NOMO-1 treated with dmso at 0.1 percent for 144 hours (cell line): ENCODE data around the gene SDS.

Source experiments
- DNase-seq: peaks from one replicate; lab custom pipeline; 2025; ENCODE audit not compliant: unreplicated experiment; lab: John Stamatoyannopoulos, UW

The SDS gene

GRCh38 chr12:113427882-113428281 is 24.2 kb upstream of the SDS start:
- DNase-seq = no peak

- no peak for DNase-seq
These were observed 22.3 kb upstream of the SDS start for GRCh38 chr12:113425960-113426453.

DNA sequence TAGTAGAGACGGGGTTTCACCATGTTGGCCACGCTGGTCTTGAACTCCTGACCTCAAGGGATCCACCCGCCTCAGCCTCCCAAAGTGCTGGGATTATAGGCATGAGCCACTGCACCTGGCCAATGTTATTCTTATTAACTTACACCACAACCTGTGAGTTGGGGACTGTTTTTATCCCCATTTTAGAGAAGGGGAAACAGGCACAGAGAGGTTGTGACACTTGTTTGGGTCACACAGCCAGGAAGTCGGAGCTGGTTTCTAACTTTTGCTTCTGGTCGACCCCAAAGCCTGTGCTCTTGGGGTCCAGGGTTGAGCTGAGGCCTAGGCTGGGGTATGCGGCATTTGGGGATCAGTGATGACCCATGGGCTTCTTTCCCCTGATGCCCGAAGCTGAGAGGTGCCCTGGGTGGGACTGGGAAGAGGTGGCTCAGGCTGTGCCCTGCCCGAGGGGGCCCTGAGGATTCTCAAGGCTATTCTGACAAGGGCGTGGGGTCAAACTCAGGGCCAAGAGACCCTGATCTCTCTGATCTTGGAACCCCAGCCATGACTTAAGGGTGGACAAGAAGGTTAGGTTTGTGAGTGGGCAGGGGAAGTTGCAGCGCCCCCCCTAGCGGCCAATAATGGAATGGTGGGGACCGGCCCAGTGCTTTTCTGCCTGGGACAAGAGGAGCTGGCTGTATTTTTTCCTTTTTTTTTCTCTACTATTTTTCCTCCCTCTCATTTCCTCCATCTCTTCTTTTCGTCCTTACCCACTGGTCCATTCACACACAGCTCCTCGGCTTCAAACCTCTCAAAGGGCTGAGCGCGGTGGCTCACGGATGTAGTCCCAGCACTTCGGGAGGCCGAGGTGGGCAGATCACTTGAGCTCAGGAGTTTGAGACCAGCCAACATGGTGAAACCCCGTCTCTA is 21.5 kb upstream of the SDS start:
- peak; percentile 27 for DNase-seq

- no peak for DNase-seq
These were observed 20.8 kb upstream of the SDS start for GRCh38 chr12:113424456-113424855.

- no peak for DNase-seq
These were observed 19.4 kb upstream of the SDS start for GRCh38 chr12:113422886-113423669.

DNA sequence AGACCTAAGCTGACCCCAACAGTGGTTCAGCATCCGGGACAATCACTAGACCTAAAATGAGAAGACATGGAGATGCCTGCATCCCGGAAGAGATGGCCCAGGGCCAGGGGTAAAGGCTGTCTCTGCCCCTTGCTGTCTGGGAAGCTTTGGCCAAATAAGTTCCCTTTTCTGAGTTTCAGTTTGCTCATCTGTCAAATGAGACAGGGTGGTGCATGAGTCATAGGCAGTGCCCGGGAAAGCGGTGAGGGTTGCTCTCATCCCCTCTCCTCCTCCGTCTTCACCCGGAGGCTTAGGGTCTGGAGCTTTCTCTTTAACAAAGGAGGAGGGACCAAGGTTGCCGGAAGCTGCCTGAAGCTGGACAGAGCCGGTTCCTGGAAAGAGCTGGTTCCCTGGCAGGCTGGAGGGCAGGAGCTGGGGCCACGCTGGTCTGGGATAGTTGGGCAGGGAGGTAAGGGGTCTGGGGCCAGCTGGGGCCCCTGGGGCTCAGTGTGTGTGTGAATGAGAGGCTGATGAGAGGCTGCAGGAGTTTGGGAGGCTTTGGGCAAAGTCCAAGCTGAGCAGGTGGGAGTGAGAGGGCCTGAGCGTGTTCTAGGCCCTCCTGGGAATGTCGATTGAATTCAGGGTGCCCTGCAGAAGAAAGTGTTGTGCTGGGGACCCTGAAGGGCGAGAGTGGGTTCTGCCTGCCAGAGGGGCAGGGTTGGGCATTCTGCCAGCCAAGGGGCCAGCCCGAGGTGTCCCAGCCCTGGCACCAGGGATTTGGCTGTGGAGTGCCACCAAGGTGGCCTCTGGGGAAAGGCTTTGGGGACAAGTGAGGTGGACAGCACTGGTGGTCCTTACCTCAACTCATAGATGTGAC is 18.6 kb upstream of the SDS start, which contains the start of gene SDSL:
Gene SDSL (plus strand): TSS at position 351 of the 856 bp plus-strand sequence. CDS start 5,603 bp downstream, outside the sequence.
- DNase-seq = peak; percentile 98

DNA sequence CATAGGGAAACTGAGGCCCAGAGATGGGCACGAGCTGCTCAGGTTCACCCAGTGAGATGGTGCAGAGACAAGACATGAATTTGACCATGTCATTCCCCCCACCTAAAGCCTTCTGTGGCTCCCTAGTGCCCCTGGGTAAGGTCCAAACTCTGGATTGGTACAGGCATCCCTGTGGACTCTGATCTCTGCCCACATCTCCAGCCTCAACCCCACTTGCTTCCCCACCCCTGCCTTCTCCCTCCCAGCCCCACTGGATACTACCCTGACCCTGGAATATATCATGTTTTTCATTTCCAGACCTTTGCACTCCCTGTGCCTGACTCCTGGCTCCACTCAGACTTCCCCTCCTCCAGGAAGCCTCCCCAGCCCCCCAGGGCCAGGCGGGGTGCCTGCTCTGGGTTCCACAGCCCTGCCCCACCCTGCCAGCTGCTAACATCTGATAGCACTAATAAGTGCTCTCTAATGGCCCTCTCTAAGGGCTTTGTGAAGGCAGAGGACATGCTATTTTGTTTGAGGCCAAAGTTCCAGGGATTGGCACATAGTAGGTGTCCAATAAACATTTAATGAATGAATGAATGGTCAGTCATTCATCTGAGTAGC is 17.4 kb upstream of the SDS start:
- no peak for DNase-seq

DNA sequence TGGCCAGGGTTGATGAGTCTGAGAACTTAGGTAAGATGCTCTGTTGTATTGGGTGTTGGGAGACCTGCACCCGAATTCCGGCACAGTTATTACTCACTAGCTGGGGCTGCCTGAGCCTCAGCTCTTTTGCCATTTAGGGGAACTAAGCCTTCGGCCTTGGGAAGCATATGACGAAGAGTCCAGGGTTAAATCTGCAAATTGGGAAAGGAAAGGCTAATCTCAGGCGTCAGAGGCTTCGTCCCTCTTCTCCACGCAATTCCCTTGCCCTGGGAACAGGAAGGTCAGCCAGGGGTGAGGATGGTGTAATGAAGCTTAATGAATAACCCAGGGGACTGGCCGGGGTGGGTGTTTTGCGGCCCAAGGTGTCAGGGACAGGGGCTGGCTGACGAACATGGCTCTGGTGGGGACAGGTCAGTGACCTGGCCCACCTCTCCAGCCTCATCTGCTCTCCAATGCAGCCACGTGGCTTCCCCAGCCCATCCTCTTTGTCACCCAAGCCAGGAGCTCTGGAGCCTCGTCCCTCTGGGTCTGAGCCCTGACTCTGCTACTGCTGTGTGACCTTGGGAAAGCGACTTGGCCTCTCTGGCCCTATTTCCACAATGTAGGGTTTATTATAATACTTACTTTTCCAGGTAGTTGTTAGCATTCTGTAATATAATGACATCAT is 14.7 kb upstream of the SDS start:
- no peak for DNase-seq

GRCh38 chr12:113416091-113416754 is 12.5 kb upstream of the SDS start:
- peak; percentile 52 for DNase-seq

GRCh38 chr12:113414519-113415038 is 10.9 kb upstream of the SDS start:
- DNase-seq = no peak

- DNase-seq = no peak
These were observed 9.8 kb upstream of the SDS start for GRCh38 chr12:113413488-113413939.

GRCh38 chr12:113409462-113410124 is 5.9 kb upstream of the SDS start:
- no peak for DNase-seq

DNA sequence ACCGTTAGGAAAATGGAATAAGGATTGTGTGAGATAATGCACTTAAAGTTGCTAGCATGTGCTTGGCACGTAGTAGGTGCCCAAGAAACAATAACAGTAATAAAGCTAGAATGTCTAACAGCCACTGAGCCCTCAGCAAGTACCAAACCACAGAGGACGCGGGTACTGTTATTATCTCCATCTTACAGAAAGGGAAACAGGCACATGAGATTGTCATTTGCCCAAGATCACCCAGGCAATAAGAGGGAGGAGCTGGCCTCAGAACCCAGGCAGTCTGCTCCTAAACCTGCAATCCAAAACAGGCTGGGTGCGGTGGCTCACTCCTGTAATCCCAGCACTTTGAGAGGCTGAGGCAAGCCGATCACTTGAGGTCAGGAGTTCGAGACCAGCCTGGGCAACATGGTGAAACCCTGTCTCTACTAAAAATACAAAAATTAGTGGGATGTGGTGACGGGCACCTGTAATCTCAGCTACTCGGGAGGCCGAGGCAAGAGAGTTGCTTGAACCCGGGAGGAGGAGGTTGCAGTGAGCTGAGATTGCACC is 5.1 kb upstream of the SDS start:
- no peak for DNase-seq

- peak; percentile 37 for DNase-seq
These were observed 4.4 kb upstream of the SDS start for GRCh38 chr12:113407931-113408600.

DNA sequence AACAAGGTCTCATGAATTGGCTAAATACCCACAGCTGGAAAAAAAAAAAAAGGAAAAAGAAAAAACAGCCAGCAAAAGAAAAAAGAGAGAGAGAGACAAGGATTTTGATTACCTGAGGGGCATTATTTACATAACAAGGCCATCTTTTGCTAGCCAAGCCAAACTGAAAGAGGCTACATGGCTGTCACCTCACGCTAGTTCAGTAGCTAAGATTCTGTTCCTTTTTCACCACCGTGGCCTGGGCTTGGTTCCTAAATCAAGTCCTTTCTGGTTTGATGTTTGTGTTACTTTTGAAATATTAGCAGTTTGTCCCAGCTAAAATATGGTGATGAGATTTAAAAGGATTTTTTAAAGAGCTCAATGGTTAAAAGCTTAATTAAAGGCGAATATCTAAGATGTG is 2.0 kb upstream of the SDS start:
- DNase-seq = peak; percentile 40

DNA sequence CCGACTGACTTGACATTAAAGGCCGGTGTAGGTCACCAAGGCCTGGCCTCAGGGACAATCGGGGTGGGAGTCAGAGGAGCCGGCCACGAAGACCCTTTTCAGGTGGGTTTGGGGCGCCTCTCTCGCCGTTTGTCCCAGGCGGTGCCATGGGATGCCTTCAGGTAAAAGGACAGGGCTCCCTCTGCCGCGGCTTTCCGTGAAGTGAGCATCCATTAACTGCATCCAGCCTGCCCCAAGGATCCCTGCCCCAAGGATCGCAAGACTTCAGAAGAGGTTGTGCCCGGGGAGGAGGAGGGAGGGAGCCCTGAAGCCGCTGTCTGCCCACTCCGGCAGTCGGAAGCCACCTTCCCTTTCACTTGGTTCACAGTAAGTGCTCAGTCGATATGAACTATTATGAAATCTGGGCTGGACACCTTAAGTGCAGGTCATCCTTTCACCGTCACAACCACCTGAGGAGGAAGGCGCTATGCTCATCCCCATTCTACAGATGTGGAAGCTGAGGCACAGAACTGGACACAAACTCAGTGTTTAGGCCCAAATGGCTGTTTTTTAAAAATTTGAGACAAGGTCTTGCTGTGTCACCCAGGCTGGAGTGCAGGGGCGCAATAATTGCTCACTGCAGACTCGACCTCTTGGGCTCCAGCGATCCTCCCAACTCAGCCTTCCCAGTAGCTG is 964 bp downstream of the SDS start:
- no peak for DNase-seq
